ENCODE data around the gene FTO. TPM values are rescaled to one million over a fixed set of nuclear protein-coding genes. Genes with fewer than 3 reads are reported as not detected.

The FTO gene
- total RNA-seq, 2 donors from 2014 or later = 73.6 to 90.6 TPM

DNA sequence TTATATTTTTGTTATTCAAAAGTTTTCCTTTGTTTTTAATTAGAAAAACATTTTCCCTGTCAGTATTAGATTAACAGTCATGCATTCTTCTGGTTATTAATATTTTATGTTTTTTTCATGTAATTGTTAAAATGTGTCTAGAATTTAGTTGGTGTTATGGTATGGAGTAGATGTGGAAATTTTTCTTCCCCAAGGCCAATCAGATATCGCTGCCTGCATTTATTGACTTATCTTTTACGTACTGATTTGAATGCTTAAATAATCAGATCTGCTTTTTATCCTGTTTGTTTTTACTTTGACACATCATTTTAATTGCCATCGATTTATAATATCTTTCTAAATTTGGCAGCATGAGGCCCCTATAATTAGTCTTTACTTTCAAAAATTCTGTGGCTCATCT, 13.6 kb downstream of the FTO start:
- DNase-seq (ENCODE audit: low spot score) = no peak
- H3K27me3 ChIP-seq = no peaks in the 10 kb centered on the region
- no peaks in the 10 kb centered on the region for H3K36me3 ChIP-seq
- TF ChIP-seq, protein P1, sequence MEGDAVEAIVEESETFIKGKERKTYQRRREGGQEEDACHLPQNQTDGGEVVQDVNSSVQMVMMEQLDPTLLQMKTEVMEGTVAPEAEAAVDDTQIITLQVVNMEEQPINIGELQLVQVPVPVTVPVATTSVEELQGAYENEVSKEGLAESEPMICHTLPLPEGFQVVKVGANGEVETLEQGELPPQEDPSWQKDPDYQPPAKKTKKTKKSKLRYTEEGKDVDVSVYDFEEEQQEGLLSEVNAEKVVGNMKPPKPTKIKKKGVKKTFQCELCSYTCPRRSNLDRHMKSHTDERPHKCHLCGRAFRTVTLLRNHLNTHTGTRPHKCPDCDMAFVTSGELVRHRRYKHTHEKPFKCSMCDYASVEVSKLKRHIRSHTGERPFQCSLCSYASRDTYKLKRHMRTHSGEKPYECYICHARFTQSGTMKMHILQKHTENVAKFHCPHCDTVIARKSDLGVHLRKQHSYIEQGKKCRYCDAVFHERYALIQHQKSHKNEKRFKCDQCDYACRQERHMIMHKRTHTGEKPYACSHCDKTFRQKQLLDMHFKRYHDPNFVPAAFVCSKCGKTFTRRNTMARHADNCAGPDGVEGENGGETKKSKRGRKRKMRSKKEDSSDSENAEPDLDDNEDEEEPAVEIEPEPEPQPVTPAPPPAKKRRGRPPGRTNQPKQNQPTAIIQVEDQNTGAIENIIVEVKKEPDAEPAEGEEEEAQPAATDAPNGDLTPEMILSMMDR (IDR thresholded peaks at IDR 0.05) = no peak
- H3K4me3 ChIP-seq = no peak overlapping the region
- H3K9me3 ChIP-seq = no peaks in the 10 kb centered on the region
- peaks cover 0 to 28% of the 10 kb centered on the region in 2 donors for H3K4me1 ChIP-seq
- no peak overlapping the region for H3K27ac ChIP-seq

GRCh38 chr16:53721017-53721416, 17.1 kb downstream of the FTO start:
- Histone ChIP-seq H3K4me1 (peaks cover 0 to 2% of the 10 kb centered on the region in 2 donors), H3K4me3 (no peak overlapping the region), H3K9me3 (no peaks in the 10 kb centered on the region), H3K36me3 (no peaks in the 10 kb centered on the region), H3K27ac (no peak overlapping the region), H3K27me3 (no peaks in the 10 kb centered on the region)
- TF ChIP-seq, protein P1 (IDR thresholded peaks at IDR 0.05) = no peak
- DNase-seq (ENCODE audit: low spot score) = no peak

- H3K9me3 ChIP-seq = no peaks in the 10 kb centered on the region
- H3K36me3 ChIP-seq = no peaks in the 10 kb centered on the region
- H3K27ac ChIP-seq = no peak overlapping the region
- H3K4me1 ChIP-seq = peaks cover 0 to 3% of the 10 kb centered on the region in 2 donors
- H3K27me3 ChIP-seq = no peaks in the 10 kb centered on the region
- no peak for DNase-seq (ENCODE audit: low spot score)
- TF ChIP-seq, protein P1 (IDR thresholded peaks at IDR 0.05) = no peak
- H3K4me3 ChIP-seq = no peak overlapping the region
Measured at GRCh38 chr16:53726625-53727024, 22.7 kb downstream of the FTO start.

DNA sequence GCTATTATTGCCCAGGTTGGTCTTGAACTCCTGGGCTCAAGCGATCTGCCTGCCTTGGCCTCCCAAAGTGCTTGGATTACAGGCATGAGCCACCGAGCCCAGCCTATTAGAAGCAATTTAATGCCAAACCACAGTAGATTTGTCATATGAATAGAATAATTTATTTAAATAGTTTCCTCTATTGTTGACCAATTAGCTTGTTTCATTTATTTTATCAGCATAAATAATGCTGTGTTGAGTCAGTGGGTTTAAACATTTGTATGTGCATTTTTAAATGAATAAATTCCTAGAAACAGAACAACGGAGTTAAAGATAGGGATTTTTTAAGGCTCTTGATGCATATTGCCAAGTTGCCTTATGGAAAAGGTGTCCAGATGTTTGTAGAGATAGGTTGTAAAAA, 26.7 kb downstream of the FTO start:
- Histone ChIP-seq H3K4me1 (peaks cover 0 to 15% of the 10 kb centered on the region in 2 donors), H3K27me3 (no peaks in the 10 kb centered on the region), H3K36me3 (no peaks in the 10 kb centered on the region), H3K27ac (no peak overlapping the region), H3K9me3 (no peaks in the 10 kb centered on the region), H3K4me3 (no peak overlapping the region)
- no peak for DNase-seq (ENCODE audit: low spot score)
- TF ChIP-seq, protein P1 (IDR thresholded peaks at IDR 0.05) = no peak

DNA sequence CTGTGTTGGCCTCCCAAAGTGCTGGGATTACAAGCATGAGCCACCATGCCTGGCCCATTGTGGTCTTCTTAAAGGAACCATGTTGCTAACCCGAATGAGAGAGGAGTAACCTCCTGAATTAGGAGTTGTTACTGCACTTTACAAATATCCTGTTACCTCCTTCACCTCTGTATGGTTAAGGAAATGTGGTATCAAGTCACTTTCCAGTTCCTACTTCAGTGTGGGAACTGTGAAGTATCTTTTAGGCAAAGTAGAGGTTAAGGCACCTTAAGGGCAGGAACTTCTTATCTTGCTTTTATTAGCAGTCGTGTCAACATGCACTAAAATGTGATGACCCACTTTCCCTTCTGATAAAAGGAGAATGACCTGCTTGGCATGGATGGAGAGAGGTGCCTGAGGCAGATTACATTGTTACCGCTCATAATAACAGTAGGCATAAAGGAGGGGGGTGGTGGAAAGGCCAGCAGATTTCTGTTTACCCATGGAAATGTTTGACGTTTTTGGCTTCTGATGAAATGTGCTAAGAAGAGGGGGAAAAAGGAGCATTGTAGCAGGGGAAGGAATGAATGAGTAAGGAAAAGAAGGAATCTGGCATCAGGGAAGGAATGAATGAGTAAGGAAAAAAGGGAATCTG, 28.5 kb downstream of the FTO start:
- Histone ChIP-seq H3K36me3 (no peaks in the 10 kb centered on the region), H3K9me3 (no peaks in the 10 kb centered on the region), H3K27ac (no peak overlapping the region), H3K27me3 (no peaks in the 10 kb centered on the region), H3K4me3 (no peak overlapping the region), H3K4me1 (peaks cover 0 to 12% of the 10 kb centered on the region in 2 donors)
- TF ChIP-seq, protein P1 (IDR thresholded peaks at IDR 0.05) = no peak
- no peak for DNase-seq (ENCODE audit: low spot score)

GRCh38 chr16:53734908-53735307, 31.0 kb downstream of the FTO start:
- no peaks in the 10 kb centered on the region for H3K36me3 ChIP-seq
- peaks cover 0 to 12% of the 10 kb centered on the region in 2 donors for H3K4me1 ChIP-seq
- H3K9me3 ChIP-seq = no peaks in the 10 kb centered on the region
- no peak overlapping the region for H3K4me3 ChIP-seq
- no peak overlapping the region for H3K27ac ChIP-seq
- no peaks in the 10 kb centered on the region for H3K27me3 ChIP-seq
- DNase-seq (ENCODE audit: low spot score) = no peak
- TF ChIP-seq, protein P1 (IDR thresholded peaks at IDR 0.05) = no peak

Measured in right atrium auricular region (tissue), 2 donors.